ENCODE measurements around the gene RIC8B.

The RIC8B gene

GRCh38 chr12:106773286-106774004, 1.0 kb upstream of the RIC8B start:
- in situ Hi-C loops (cut with HindIII; ENCODE audit: low sequenced_read_pairs), result no loop called here
- peak overlapping the region; percentile 91 for H3K4me3 ChIP-seq (ENCODE audit: low read depth, low read length)

GRCh38 chr12:106774808-106775524, 484 bp downstream of the RIC8B start:
- no peak for TF ChIP-seq CTCF (IDR thresholded peaks at IDR 0.05; ENCODE audit: low read depth, low read length)
- no peak for DNase-seq (ENCODE audit: low read depth, low spot score)
- H3K4me3 ChIP-seq (ENCODE audit: low read depth, low read length), result peak overlapping the region; percentile 91
- in situ Hi-C loops (cut with HindIII; ENCODE audit: low sequenced_read_pairs), result no loop called here

More at GRCh38 chr12:106773286-106774004, 1.0 kb upstream of the RIC8B start:
- DNase-seq (ENCODE audit: low read depth, low spot score), result no peak
- no peak for TF ChIP-seq CTCF (IDR thresholded peaks at IDR 0.05; ENCODE audit: low read depth, low read length)

- in situ Hi-C loops (cut with HindIII; ENCODE audit: low sequenced_read_pairs), result no loop called here
- no peak for TF ChIP-seq CTCF (IDR thresholded peaks at IDR 0.05; ENCODE audit: low read depth, low read length)
Observed at GRCh38 chr12:106776897-106777296, 2.4 kb downstream of the RIC8B start.

GRCh38 chr12:106780010-106780631, 5.6 kb downstream of the RIC8B start:
- TF ChIP-seq CTCF (IDR thresholded peaks at IDR 0.05; ENCODE audit: low read depth, low read length), result no peak
- in situ Hi-C loops (cut with HindIII; ENCODE audit: low sequenced_read_pairs), result no loop called here
- no peak for DNase-seq (ENCODE audit: low read depth, low spot score)
- no peak overlapping the region for H3K4me3 ChIP-seq (ENCODE audit: low read depth, low read length)

More at GRCh38 chr12:106776897-106777296, 2.4 kb downstream of the RIC8B start:
- no peak for DNase-seq (ENCODE audit: low read depth, low spot score)
- H3K4me3 ChIP-seq (ENCODE audit: low read depth, low read length), result no peak overlapping the region

GRCh38 chr12:106782619-106783018, 8.1 kb downstream of the RIC8B start:
- in situ Hi-C loops (cut with HindIII; ENCODE audit: low sequenced_read_pairs), result no loop called here
- DNase-seq (ENCODE audit: low read depth, low spot score), result no peak
- H3K4me3 ChIP-seq (ENCODE audit: low read depth, low read length), result no peak overlapping the region
- TF ChIP-seq CTCF (IDR thresholded peaks at IDR 0.05; ENCODE audit: low read depth, low read length), result no peak

GRCh38 chr12:106783515-106783914, 9.0 kb downstream of the RIC8B start:
- in situ Hi-C loops (cut with HindIII; ENCODE audit: low sequenced_read_pairs), result no loop called here
- H3K4me3 ChIP-seq (ENCODE audit: low read depth, low read length), result no peak overlapping the region
- no peak for DNase-seq (ENCODE audit: low read depth, low spot score)
- no peak for TF ChIP-seq CTCF (IDR thresholded peaks at IDR 0.05; ENCODE audit: low read depth, low read length)
